Naive thymus-derived CD8-positive, alpha-beta T cell (primary cell): ENCODE measurements around the gene MARCHF10. TPM values are rescaled to one million over a fixed set of nuclear protein-coding genes. Genes with fewer than 3 reads are reported as not detected.
A peak's percentile ranks its signal among the peaks of the same experiment; 100 is the strongest.
"Not testable (repeated sequence)": the region's sequence is repeated elsewhere in the genome, so short reads cannot be mapped to it uniquely, and the experiment has no call there.

Experiments
- ATAC-seq, 2 donors: fragments of 150-1000 bp; cut with Tn5 transposase in 1 of 2; sonication (Bioruptor Pico), chemical (Tn5 transposase) in 1 of 2; 1 replicate in 1 of 2; 2 replicates in 1 of 2; pipeline ENCODE4 v1.10.0; 2021; ENCODE audit warnings: mild to moderate bottlenecking in 2 of 2, moderate library complexity in 2 of 2
- POLR2A ChIA-PET: fragments of 350-600 bp; sonication (Branson Sonifier 250); formaldehyde crosslinking; loops from one replicate; lab custom pipeline; 2021; ENCODE audit warnings: antibody characterized with exemption; lab: Charles Lee
- DNase-seq, 10 donors: peaks; one replicate each; pipeline versions ENCODE4 v3.0.0 to v3.0.0-alpha.2; 2020 to 2022
- H3K27ac Mint-ChIP-seq, 10 donors: one replicate each; pipeline ENCODE4 v1.8.0; 2020 to 2022; ENCODE audit warnings: mild to moderate bottlenecking in 10 of 10, mixed read lengths in 10 of 10, moderate library complexity in 4 of 10, inconsistent platforms in 1 of 10
- H3K27me3 Mint-ChIP-seq, 5 donors: one replicate each; pipeline ENCODE4 v1.8.0; 2021 to 2022; ENCODE audit warnings: mixed read lengths in 5 of 5
- H3K36me3 Mint-ChIP-seq, 3 donors: one replicate each; pipeline ENCODE4 v1.8.0; 2020 to 2022; ENCODE audit warnings: mixed read lengths in 3 of 3, mild to moderate bottlenecking in 2 of 3, inconsistent platforms in 1 of 3
- H3K4me1 Mint-ChIP-seq, 4 donors: one replicate each; pipeline ENCODE4 v1.8.0; 2021 to 2022; ENCODE audit warnings: mixed read lengths in 4 of 4
- H3K4me3 Mint-ChIP-seq, 10 donors: one replicate each; pipeline ENCODE4 v1.8.0; 2020 to 2022; ENCODE audit warnings: mild to moderate bottlenecking in 10 of 10, mixed read lengths in 10 of 10, moderate library complexity in 6 of 10, inconsistent platforms in 1 of 10
- H3K9me3 Mint-ChIP-seq, 9 donors: one replicate each; pipeline ENCODE4 v1.8.0; 2020 to 2022; ENCODE audit warnings: mixed read lengths in 9 of 9, mild to moderate bottlenecking in 3 of 9, inconsistent platforms in 1 of 9, moderate library complexity in 1 of 9
- polyA plus RNA-seq, 3 donors: library from polyadenylated mRNA; unstranded; fragments of 300-500 nt; fragmentation: Illumina TruSeq; gene quantifications; one replicate each; pipeline ENCODE4 v1.2.3, GENCODE V29; 2021
- total RNA-seq, 8 experiments: library from RNA in 2 of 8; stranded (reverse) in 2 of 8; gene quantifications; one replicate each; pipeline ENCODE4 v1.2.3 and lab custom pipeline; 2021 to 2026

The MARCHF10 gene
- total and polyA plus RNA-seq, 5 experiments from 2014 or later = 0.42 to 1.7 (median 0.69) TPM

DNA sequence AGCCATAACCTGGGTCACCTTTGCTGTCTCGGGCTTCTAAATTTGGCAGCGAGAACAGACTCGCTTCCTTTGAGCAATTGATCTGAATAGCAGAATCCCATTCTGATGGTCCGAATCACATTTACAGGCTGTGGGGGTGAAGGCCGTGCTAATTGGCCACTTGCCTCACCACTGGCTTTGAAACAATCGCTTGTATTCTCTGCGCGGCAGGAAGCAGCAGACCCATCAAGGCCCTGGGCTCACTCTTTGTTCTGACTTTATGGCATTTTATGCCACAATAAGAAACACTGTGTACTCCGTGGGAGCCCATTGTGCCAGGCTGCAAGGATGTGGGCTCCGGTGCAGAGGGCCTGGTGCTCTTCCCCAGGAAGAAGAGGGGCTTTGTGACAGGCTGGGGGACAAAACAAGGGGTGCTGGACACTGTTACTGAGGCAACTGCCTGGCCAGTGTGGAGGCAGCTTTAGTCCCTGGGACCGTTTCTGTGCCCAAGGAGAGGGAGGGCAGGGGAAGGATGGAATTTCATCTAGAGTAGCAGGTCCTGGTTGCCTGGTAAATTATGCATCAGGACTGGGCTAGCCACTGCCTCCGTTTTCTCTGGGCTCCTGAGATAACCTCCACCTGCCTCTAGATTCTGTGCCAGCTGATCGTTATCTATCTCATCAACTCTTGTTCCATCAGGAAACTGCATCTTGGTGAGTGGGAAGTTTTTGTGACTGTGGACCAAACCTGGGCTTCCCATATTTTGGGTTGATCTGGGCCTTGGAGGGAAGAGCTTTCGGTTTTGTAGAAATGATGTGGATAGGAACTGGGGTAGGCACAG lies 102.1 kb downstream of the MARCHF10 start:
- Mint-ChIP-seq H3K9me3 (no peaks in the 10 kb centered on the region), H3K36me3 (no peaks in the 10 kb centered on the region), H3K27me3 (peaks cover 0 to 3% (median 0%) of the 10 kb centered on the region in 5 donors), H3K4me1 (peaks cover 0 to 8% (median 4%) of the 10 kb centered on the region in 4 donors), H3K4me3 (peak overlapping the region in 7 of 10 donors; percentile 12 to 72 (median 37)), H3K27ac (no peak overlapping the region)
- ATAC-seq (no peak), DNase-seq (peak in 1 of 10 donors; percentile 16)
- POLR2A ChIA-PET = no interaction called here

DNA sequence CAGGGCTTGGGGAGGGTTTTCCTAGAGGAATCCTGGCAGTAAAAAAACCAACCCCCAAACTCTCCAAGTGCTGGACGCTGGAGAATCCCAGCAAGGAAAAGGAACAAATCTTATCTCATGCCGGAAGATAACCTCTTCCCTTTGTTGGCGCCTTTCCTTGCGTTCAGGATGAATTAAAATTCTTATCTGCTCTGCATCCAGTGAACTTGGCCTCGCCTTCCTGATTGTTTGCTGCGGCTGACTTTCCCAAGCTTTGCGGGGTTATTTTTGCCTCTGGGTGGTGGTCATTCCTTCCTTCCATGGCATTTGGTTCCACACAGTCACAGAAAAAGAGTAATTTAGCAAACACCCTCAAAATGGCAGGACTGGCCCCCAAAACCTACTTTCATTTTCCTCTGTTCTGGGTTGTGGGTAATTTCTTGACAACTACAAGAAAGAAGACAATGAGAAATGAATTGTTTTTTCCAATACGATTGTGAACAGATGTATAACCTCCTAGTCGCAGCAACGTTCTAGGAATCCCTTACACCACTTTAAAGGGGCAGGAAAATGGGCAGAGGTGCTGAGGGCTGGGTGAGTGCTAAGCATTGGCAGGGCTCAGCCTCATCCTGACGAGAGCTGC lies 102.8 kb downstream of the MARCHF10 start:
- ATAC-seq (no peak), DNase-seq (peak in 1 of 10 donors; percentile 4)
- Mint-ChIP-seq H3K9me3 (no peaks in the 10 kb centered on the region), H3K4me3 (peak overlapping the region; percentile 48 to 88 (median 70)), H3K27ac (peak overlapping the region in 2 of 10 donors; percentile 41 to 65), H3K27me3 (peaks cover 0 to 7% (median 1%) of the 10 kb centered on the region in 5 donors), H3K36me3 (no peaks in the 10 kb centered on the region), H3K4me1 (peaks cover 0 to 8% (median 4%) of the 10 kb centered on the region in 4 donors)
- POLR2A ChIA-PET = no interaction called here

DNA sequence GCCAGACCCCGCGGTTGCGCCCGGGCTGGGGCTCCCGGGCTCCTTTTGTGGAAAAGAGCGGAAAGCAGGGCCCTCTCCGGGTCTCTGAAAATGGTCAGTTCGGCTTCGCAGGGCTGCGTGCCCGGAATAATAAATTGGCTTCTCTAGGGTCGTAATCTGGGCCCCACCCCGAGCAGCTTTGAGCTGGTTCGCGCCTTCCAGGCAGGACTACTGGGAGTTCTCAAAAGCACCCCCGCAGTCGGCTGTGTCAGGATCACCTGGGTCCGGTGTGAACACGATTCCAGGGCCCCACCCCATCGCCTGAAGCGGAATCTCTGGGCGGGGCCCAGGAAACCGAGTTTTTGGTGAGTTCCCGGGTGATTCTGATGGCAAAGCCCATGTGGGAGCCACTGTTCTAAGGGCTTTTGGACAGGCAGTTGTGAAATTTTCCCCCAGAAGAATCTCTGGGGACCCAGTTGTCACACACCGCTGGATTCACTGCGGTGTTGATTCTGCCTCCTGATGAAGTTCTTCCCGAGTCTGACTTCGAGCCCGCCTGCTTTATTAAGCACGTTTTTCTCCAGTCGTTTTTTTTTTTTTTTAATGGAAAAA lies 103.6 kb downstream of the MARCHF10 start:
- peak overlapping the region in 4 of 10 donors; percentile 40 to 87 (median 57) for H3K27ac Mint-ChIP-seq
- POLR2A ChIA-PET = no interaction called here

GRCh38 chr17:62703776-62704380 lies 104.2 kb downstream of the MARCHF10 start:
- ATAC-seq = peak; percentile 95
- H3K9me3 Mint-ChIP-seq = no peaks in the 10 kb centered on the region
- POLR2A ChIA-PET = no interaction called here

More for the DNA sequence above, 103.6 kb downstream of the MARCHF10 start:
- DNase-seq (peak in 3 of 10 donors; percentile 7 to 12 (median 9)), ATAC-seq (peak; percentile 7 to 21)
- H3K27me3 Mint-ChIP-seq = peaks cover 0 to 7% (median 1%) of the 10 kb centered on the region in 5 donors
- H3K36me3 Mint-ChIP-seq = no peaks in the 10 kb centered on the region
- peak overlapping the region; percentile 66 to 88 (median 78) for H3K4me3 Mint-ChIP-seq
- no peaks in the 10 kb centered on the region for H3K9me3 Mint-ChIP-seq
- H3K4me1 Mint-ChIP-seq = peaks cover 0 to 8% (median 4%) of the 10 kb centered on the region in 4 donors

DNA sequence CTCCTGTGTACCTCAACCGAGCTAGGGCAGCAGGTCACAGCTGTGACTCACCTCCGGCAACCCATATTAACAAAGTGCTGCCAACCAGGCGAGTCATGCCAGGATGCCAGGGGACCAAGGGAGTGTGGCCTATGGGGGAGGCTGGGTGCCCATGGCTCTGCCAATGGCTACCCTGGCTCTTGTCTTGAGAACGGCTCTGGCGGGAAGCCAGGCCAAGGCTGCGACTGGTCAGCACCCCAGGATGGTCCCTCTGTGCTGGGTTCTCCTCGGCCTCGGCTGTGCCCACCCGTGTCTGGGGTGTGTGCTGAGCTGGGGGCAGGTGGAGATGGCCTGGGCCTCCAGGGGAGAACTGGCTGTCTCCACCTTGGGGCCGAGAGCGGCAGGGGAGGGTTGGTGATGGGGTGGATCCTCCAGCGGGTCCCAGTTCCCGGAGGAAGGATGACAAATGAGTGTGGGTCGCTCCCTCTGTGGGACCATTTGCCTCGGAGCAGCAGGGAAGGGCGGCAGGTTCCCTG lies 104.8 kb downstream of the MARCHF10 start:
- Mint-ChIP-seq H3K4me3 (peak overlapping the region in 9 of 10 donors; percentile 36 to 77 (median 59)), H3K36me3 (no peaks in the 10 kb centered on the region), H3K27ac (peak overlapping the region in 1 of 10 donors; percentile 11), H3K4me1 (peaks cover 0 to 8% (median 4%) of the 10 kb centered on the region in 4 donors), H3K27me3 (peaks cover 0 to 7% (median 1%) of the 10 kb centered on the region in 5 donors), H3K9me3 (no peaks in the 10 kb centered on the region)
- DNase-seq = peak in 1 of 10 donors; percentile 57
- ATAC-seq = no peak
- POLR2A ChIA-PET = interaction anchor here (0.9 kb wide), 1 partner anchor 21 kb away, joined by 4 read pairs; no protein-coding TSS in a partner anchor

More at GRCh38 chr17:62703776-62704380, 104.2 kb downstream of the MARCHF10 start:
- Mint-ChIP-seq H3K4me3 (peak overlapping the region in 9 of 10 donors; percentile 36 to 78 (median 64)), H3K27me3 (peaks cover 0 to 7% (median 1%) of the 10 kb centered on the region in 5 donors), H3K27ac (peak overlapping the region in 1 of 10 donors; percentile 11), H3K4me1 (peaks cover 0 to 8% (median 4%) of the 10 kb centered on the region in 4 donors), H3K36me3 (no peaks in the 10 kb centered on the region)
- DNase-seq = peak; percentile 52 to 77 (median 72)

- no peak for ATAC-seq
- Mint-ChIP-seq H3K4me3 (peak overlapping the region in 8 of 10 donors; percentile 22 to 68 (median 56)), H3K27me3 (peaks cover 0 to 7% (median 1%) of the 10 kb centered on the region in 5 donors), H3K9me3 (no peaks in the 10 kb centered on the region), H3K36me3 (no peaks in the 10 kb centered on the region), H3K27ac (no peak overlapping the region), H3K4me1 (peaks cover 0 to 8% (median 4%) of the 10 kb centered on the region in 4 donors)
- POLR2A ChIA-PET = interaction anchor here (0.9 kb wide), 1 partner anchor 22 kb away, joined by 4 read pairs; no protein-coding TSS in a partner anchor
- peak in 1 of 10 donors; percentile 30 for DNase-seq
Observed at GRCh38 chr17:62702746-62703260, 105.3 kb downstream of the MARCHF10 start.

- no peak for ATAC-seq
- peak overlapping the region in 1 of 10 donors; percentile 9 for H3K27ac Mint-ChIP-seq
- H3K27me3 Mint-ChIP-seq = peaks cover 0 to 7% (median 3%) of the 10 kb centered on the region in 5 donors
- H3K4me3 Mint-ChIP-seq = peak overlapping the region in 1 of 10 donors; percentile 60
- POLR2A ChIA-PET = no interaction called here
- peak in 1 of 10 donors; percentile 53 for DNase-seq
- H3K4me1 Mint-ChIP-seq = peaks cover 0 to 8% (median 4%) of the 10 kb centered on the region in 4 donors
- H3K9me3 Mint-ChIP-seq = no peaks in the 10 kb centered on the region
- no peaks in the 10 kb centered on the region for H3K36me3 Mint-ChIP-seq
Observed at GRCh38 chr17:62701706-62702085, 106.4 kb downstream of the MARCHF10 start.

DNA sequence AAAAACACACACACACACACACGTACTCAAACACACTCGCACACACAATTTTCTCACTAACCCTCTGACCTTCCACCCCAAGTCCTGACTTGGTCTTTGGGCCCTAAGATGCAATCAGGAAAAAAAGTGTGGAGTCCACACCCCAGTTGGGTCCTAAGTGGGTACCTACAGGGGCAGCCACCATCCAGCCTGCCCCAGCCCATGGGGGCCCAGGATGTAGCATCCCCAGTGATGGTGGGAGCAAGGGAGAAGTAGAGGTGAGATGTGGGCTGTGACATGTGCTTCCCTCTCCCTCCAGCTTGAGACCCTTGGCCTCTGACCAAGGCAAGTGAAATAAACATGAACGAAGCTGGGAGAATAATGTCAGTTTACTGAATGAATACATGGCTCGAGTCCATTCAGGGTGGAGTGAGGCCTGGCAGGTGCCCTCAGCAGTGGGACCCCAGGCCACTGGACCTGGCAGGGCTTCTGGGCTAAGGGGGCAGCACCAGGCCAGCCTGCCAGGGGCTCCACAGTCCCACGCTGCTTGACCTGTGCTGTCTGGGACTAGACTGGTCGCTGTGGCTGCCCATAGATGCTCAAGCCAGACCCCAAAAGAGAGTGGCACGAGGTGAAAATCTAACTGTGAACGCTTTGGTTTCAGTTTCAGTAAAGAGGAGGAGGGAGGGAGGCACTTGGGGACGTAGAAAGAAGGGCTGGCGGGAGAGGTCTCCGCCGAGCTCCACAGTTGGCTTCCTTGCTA lies 107.0 kb downstream of the MARCHF10 start:
- Mint-ChIP-seq H3K27me3 (peaks cover 0 to 7% (median 3%) of the 10 kb centered on the region in 5 donors), H3K4me3 (no peak overlapping the region), H3K36me3 (no peaks in the 10 kb centered on the region), H3K4me1 (peaks cover 0 to 8% (median 4%) of the 10 kb centered on the region in 4 donors), H3K27ac (no peak overlapping the region), H3K9me3 (no peaks in the 10 kb centered on the region)
- no peak for ATAC-seq
- DNase-seq = peak in 1 of 10 donors; percentile 57
- POLR2A ChIA-PET = no interaction called here

DNA sequence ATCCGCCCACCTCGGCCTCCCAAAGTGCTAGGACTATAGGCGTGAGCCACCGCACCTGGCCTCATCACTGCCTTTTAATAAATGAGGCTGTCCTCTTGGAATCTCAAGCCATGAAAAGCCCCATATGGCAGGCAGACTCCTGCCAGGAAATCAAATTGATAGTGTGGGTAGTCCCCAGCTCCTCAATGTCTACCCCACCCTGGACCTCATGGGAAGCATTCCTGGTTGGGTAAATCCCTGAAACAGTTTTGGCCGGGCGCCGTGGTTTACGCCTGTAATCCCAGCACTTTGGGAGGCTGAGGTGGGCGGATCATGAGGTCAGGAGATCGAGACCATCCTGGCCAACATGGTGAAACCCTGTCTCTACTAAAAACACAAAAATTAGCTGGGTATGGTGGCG lies 109.7 kb downstream of the MARCHF10 start:
- peak in 1 of 10 donors; percentile 21 for DNase-seq
- H3K9me3 Mint-ChIP-seq, H3K36me3 Mint-ChIP-seq, ATAC-seq, H3K27me3 Mint-ChIP-seq, H3K4me3 Mint-ChIP-seq, H3K27ac Mint-ChIP-seq, H3K4me1 Mint-ChIP-seq, POLR2A ChIA-PET: not testable (repeated sequence)

GRCh38 chr17:62696726-62697490 lies 111.2 kb downstream of the MARCHF10 start:
- H3K9me3 Mint-ChIP-seq = peaks cover 0 to 1% (median 0%) of the 10 kb centered on the region in 9 donors
- DNase-seq (peak in 1 of 10 donors; percentile 53), ATAC-seq (no peak)
- H3K4me1 Mint-ChIP-seq = no peaks in the 10 kb centered on the region
- no peak overlapping the region for H3K4me3 Mint-ChIP-seq
- H3K36me3 Mint-ChIP-seq = no peaks in the 10 kb centered on the region
- peaks cover 0 to 7% (median 5%) of the 10 kb centered on the region in 5 donors for H3K27me3 Mint-ChIP-seq
- POLR2A ChIA-PET = no interaction called here
- no peak overlapping the region for H3K27ac Mint-ChIP-seq
